Ishikawa (cell line): ENCODE results near the gene CHD2.

ENCODE experiments used
- CEBPB ChIP-seq: IDR thresholded peaks from 2 replicates; pipeline ENCODE4 v1.6.1; 2012
- CREB1 ChIP-seq: IDR thresholded peaks from 2 replicates; pipeline ENCODE4 v1.6.1; 2012; ENCODE audit warnings: low read depth
- EGR1 ChIP-seq: IDR thresholded peaks from 2 replicates; pipeline ENCODE4 v1.6.1; 2012
- EP300 ChIP-seq: IDR thresholded peaks from 2 replicates; pipeline ENCODE4 v1.6.1; 2012; ENCODE audit warnings: borderline replicate concordance
- FOXM1 ChIP-seq: IDR thresholded peaks from 2 replicates; pipeline ENCODE4 v1.6.1; 2012; ENCODE audit warnings: low read depth, borderline replicate concordance
- MAX ChIP-seq: IDR thresholded peaks from 2 replicates; pipeline ENCODE4 v1.6.1; 2012
- NFIC ChIP-seq: IDR thresholded peaks from 2 replicates; pipeline ENCODE4 v1.6.1; 2012
- RAD21 ChIP-seq: IDR thresholded peaks from 2 replicates; pipeline ENCODE4 v1.6.1; 2012; ENCODE audit warnings: low read depth
- REST ChIP-seq: IDR thresholded peaks from 2 replicates; pipeline ENCODE4 v1.6.1; 2012; ENCODE audit warnings: low read depth, mild to moderate bottlenecking
- TAF1 ChIP-seq: IDR thresholded peaks from 2 replicates; pipeline ENCODE4 v1.6.1; 2012; ENCODE audit warnings: low read depth, mild to moderate bottlenecking
- TCF12 ChIP-seq: IDR thresholded peaks from 2 replicates; pipeline ENCODE4 v1.6.1; 2012; ENCODE audit warnings: low read depth
- TEAD4 ChIP-seq: IDR thresholded peaks from 2 replicates; pipeline ENCODE4 v1.6.1; 2012
- USF1 ChIP-seq: IDR thresholded peaks from 2 replicates; pipeline ENCODE4 v1.6.1; 2012
- YY1 ChIP-seq: IDR thresholded peaks from 2 replicates; pipeline ENCODE4 v1.6.1; 2012; ENCODE audit warnings: low read depth
- ZBTB7A ChIP-seq: IDR thresholded peaks from 2 replicates; pipeline ENCODE4 v1.6.1; 2012; ENCODE audit warnings: low read depth

Gene CHD2

GRCh38 chr15:92974183-92974915 lies 74.2 kb downstream of the CHD2 start:
- no peak for TF ChIP-seq EGR1
- no peak for TF ChIP-seq USF1
- TF ChIP-seq ZBTB7A = no peak
- no peak for TF ChIP-seq CREB1
- TF ChIP-seq NFIC = no peak
- no peak for TF ChIP-seq EP300
- TF ChIP-seq MAX = no peak
- TF ChIP-seq FOXM1 = no peak
- TF ChIP-seq TAF1 = no peak
- TF ChIP-seq TCF12 = no peak
- no peak for TF ChIP-seq YY1
- TF ChIP-seq REST = no peak
- TF ChIP-seq RAD21 = no peak
- no peak for TF ChIP-seq TEAD4
- no peak for TF ChIP-seq CEBPB

- TF ChIP-seq TAF1 = no peak
- TF ChIP-seq NFIC = no peak
Observed at GRCh38 chr15:92979011-92979701, 79.0 kb downstream of the CHD2 start.

GRCh38 chr15:92981333-92981732 lies 81.2 kb downstream of the CHD2 start:
- TF ChIP-seq TCF12 (no peak), CREB1 (no peak), MAX (no peak), RAD21 (no peak), CEBPB (no peak), USF1 (no peak), FOXM1 (no peak), TAF1 (no peak), EGR1 (no peak), NFIC (no peak), ZBTB7A (no peak), YY1 (no peak), REST (no peak)

GRCh38 chr15:92984161-92984560 lies 84.0 kb downstream of the CHD2 start:
- TF ChIP-seq TEAD4 = no peak
- TF ChIP-seq RAD21 = no peak
- TF ChIP-seq YY1 = no peak

GRCh38 chr15:92989470-92989869 lies 89.3 kb downstream of the CHD2 start:
- TF ChIP-seq TAF1 (no peak), EP300 (no peak), NFIC (no peak), FOXM1 (no peak), YY1 (no peak), CREB1 (no peak), ZBTB7A (no peak), MAX (no peak), EGR1 (no peak), TEAD4 (no peak), CEBPB (no peak), RAD21 (no peak), REST (no peak), TCF12 (no peak), USF1 (no peak)
